ENCODE measurements around the gene OTUD7B. TPM values are rescaled to one million over a fixed set of nuclear protein-coding genes. Genes with fewer than 3 reads are reported as not detected.

OTUD7B gene
- total and polyA plus RNA-seq, 12 donors = 5.7 to 45.7 (median 19.8) TPM

GRCh38 chr1:149986486-149987296 is 23.8 kb downstream of the OTUD7B start:
- intact Hi-C loops (cut with DNase I) = no loop called here
- WGBS, 4 donors = 64 to 77% (median 67%) methylated on average over 4 of the region's 4 CpGs
- Histone ChIP-seq H3K27me3 (no peaks in the 10 kb centered on the region), H3K4me3 (no peak overlapping the region), H3K36me3 (replicated peaks in 1 of 2) (no peaks in the 10 kb centered on the region), H3K9me3 (replicated peaks in 1 of 3) (no peaks in the 10 kb centered on the region), H3K4me1 (replicated peaks in 1 of 2) (peaks cover 9 to 30% of the 10 kb centered on the region in 2 donors), H3K27ac (peak overlapping the region in 4 of 5 donors; percentile 2 to 38 (median 18))
- DNase-seq = no peak
- TF ChIP-seq POLR2A (IDR thresholded peaks at IDR 0.05) = no peak
- TF ChIP-seq CTCF (IDR thresholded peaks at IDR 0.05) = no peak

GRCh38 chr1:149979972-149980540 is 30.5 kb downstream of the OTUD7B start:
- Histone ChIP-seq H3K27ac (peak overlapping the region in 1 of 5 donors; percentile 28), H3K4me3 (no peak overlapping the region), H3K4me1 (replicated peaks in 1 of 2) (peaks cover 9 to 17% of the 10 kb centered on the region in 2 donors), H3K9me3 (replicated peaks in 1 of 3) (no peaks in the 10 kb centered on the region), H3K36me3 (replicated peaks in 1 of 2) (peaks cover 0 to 18% of the 10 kb centered on the region in 2 donors), H3K27me3 (no peaks in the 10 kb centered on the region)
- 90 to 100% (median 97%) methylated on average over 3 of the region's 3 CpGs for WGBS, 4 donors
- no peak for TF ChIP-seq CTCF (IDR thresholded peaks at IDR 0.05)
- no peak for TF ChIP-seq POLR2A (IDR thresholded peaks at IDR 0.05)
- no peak for DNase-seq
- intact Hi-C loops (cut with DNase I) = no loop called here

- WGBS, 4 donors = 80 to 88% (median 83%) methylated on average over 2 of the region's 2 CpGs
- H3K4me1 ChIP-seq (replicated peaks in 1 of 2) = peaks cover 9 to 17% of the 10 kb centered on the region in 2 donors
These were observed 31.1 kb downstream of the OTUD7B start for GRCh38 chr1:149979245-149979971.

More at GRCh38 chr1:149979245-149979971, 31.1 kb downstream of the OTUD7B start:
- peak overlapping the region in 3 of 5 donors; percentile 0 to 51 (median 16) for H3K27ac ChIP-seq
- intact Hi-C loops (cut with DNase I) = no loop called here
- no peaks in the 10 kb centered on the region for H3K9me3 ChIP-seq (replicated peaks in 1 of 3)
- no peak for DNase-seq
- H3K4me3 ChIP-seq = no peak overlapping the region
- H3K27me3 ChIP-seq = no peaks in the 10 kb centered on the region
- TF ChIP-seq CTCF (IDR thresholded peaks at IDR 0.05) (no peak), POLR2A (IDR thresholded peaks at IDR 0.05) (no peak)
- peaks cover 0 to 23% of the 10 kb centered on the region in 2 donors for H3K36me3 ChIP-seq (replicated peaks in 1 of 2)

Data from adrenal gland (tissue), 12 donors.